ENCODE measurements around the gene IVNS1ABP.

The IVNS1ABP gene

DNA sequence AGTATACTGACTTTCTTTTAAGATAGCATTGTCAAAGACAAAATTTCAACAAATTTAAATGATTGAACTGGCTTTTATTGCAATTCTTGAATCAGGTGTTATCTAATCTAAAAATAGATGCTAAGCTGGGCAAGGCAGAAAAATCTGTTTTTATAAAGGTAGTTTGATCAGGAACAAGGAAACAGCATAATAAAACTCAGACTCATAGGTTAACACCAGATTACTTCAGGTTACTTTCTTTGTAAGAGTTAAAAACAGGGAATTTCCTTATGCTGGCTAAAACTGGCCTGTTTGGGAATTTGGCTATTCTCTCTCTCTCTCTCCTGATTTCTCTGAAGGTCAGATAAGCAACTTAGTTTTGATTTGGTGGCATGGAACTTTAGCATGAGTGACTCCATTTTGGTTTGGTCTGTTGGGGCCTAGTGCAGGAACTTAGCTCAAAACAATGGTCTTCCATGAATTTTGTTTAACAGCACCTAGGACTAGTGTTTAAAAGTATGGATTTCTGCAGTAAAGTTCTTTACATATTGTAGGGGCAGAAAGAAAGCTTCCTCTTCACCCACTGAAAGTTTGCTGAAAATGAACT, 24.2 kb upstream of the IVNS1ABP start:
- DNase-seq (ENCODE audit: extremely low read depth, insufficient read length) = no peak
- TF ChIP-seq, protein P1, sequence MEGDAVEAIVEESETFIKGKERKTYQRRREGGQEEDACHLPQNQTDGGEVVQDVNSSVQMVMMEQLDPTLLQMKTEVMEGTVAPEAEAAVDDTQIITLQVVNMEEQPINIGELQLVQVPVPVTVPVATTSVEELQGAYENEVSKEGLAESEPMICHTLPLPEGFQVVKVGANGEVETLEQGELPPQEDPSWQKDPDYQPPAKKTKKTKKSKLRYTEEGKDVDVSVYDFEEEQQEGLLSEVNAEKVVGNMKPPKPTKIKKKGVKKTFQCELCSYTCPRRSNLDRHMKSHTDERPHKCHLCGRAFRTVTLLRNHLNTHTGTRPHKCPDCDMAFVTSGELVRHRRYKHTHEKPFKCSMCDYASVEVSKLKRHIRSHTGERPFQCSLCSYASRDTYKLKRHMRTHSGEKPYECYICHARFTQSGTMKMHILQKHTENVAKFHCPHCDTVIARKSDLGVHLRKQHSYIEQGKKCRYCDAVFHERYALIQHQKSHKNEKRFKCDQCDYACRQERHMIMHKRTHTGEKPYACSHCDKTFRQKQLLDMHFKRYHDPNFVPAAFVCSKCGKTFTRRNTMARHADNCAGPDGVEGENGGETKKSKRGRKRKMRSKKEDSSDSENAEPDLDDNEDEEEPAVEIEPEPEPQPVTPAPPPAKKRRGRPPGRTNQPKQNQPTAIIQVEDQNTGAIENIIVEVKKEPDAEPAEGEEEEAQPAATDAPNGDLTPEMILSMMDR (IDR thresholded peaks at IDR 0.05; ENCODE audit: insufficient read depth, low read length, poor library complexity, severe bottlenecking) = no peak
- Histone ChIP-seq H3K4me3 (replicated peaks; ENCODE audit: low read depth, low read length) (no peak overlapping the region), H3K27me3 (replicated peaks; ENCODE audit: control insufficient read depth, insufficient read depth, low read length) (no peaks in the 10 kb centered on the region), H3K36me3 (ENCODE audit: control insufficient read depth, insufficient read depth, low read length) (no peaks in the 10 kb centered on the region)

GRCh38 chr1:185338719-185339622, 21.9 kb upstream of the IVNS1ABP start:
- H3K27me3 ChIP-seq (replicated peaks; ENCODE audit: control insufficient read depth, insufficient read depth, low read length) = no peaks in the 10 kb centered on the region
- H3K36me3 ChIP-seq (ENCODE audit: control insufficient read depth, insufficient read depth, low read length) = no peaks in the 10 kb centered on the region
- DNase-seq (ENCODE audit: extremely low read depth, insufficient read length) = peak; percentile 67
- TF ChIP-seq, protein P1 (IDR thresholded peaks at IDR 0.05; ENCODE audit: insufficient read depth, low read length, poor library complexity, severe bottlenecking) = no peak
- H3K4me3 ChIP-seq (replicated peaks; ENCODE audit: low read depth, low read length) = no peak overlapping the region

GRCh38 chr1:185337246-185337645, 20.2 kb upstream of the IVNS1ABP start:
- DNase-seq (ENCODE audit: extremely low read depth, insufficient read length) = no peak
- TF ChIP-seq, protein P1 (IDR thresholded peaks at IDR 0.05; ENCODE audit: insufficient read depth, low read length, poor library complexity, severe bottlenecking) = no peak
- Histone ChIP-seq H3K27me3 (replicated peaks; ENCODE audit: control insufficient read depth, insufficient read depth, low read length) (no peaks in the 10 kb centered on the region), H3K4me3 (replicated peaks; ENCODE audit: low read depth, low read length) (no peak overlapping the region), H3K36me3 (ENCODE audit: control insufficient read depth, insufficient read depth, low read length) (no peaks in the 10 kb centered on the region)

- DNase-seq (ENCODE audit: extremely low read depth, insufficient read length) = no peak
- TF ChIP-seq, protein P1 (IDR thresholded peaks at IDR 0.05; ENCODE audit: insufficient read depth, low read length, poor library complexity, severe bottlenecking) = no peak
- no peaks in the 10 kb centered on the region for H3K36me3 ChIP-seq (ENCODE audit: control insufficient read depth, insufficient read depth, low read length)
- H3K27me3 ChIP-seq (replicated peaks; ENCODE audit: control insufficient read depth, insufficient read depth, low read length) = no peaks in the 10 kb centered on the region
- H3K4me3 ChIP-seq (replicated peaks; ENCODE audit: low read depth, low read length) = no peak overlapping the region
Observed at GRCh38 chr1:185334182-185334581, 17.1 kb upstream of the IVNS1ABP start.

DNA sequence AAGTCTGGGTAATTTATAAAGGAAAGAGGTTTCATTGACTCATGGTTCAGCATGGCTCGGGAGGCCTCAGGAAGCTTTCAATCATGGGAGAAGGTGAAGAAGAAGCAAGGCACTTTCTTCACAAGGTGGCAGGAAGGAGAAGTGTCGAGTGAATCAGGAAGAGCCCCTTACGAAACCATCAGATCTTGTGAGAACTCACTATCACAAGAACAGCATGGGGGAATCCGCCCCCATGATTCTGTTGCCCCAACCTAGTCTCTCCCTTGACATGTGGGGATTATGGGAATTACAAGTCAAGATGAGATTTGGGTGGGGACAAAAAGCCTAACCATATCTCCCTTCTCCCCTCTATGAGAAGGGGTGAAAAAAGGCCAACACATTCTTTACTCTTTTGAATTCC, 11.2 kb upstream of the IVNS1ABP start:
- TF ChIP-seq, protein P1 (IDR thresholded peaks at IDR 0.05; ENCODE audit: insufficient read depth, low read length, poor library complexity, severe bottlenecking) = no peak
- DNase-seq (ENCODE audit: extremely low read depth, insufficient read length) = no peak
- H3K4me3 ChIP-seq (replicated peaks; ENCODE audit: low read depth, low read length) = no peak overlapping the region
- no peaks in the 10 kb centered on the region for H3K36me3 ChIP-seq (ENCODE audit: control insufficient read depth, insufficient read depth, low read length)
- no peaks in the 10 kb centered on the region for H3K27me3 ChIP-seq (replicated peaks; ENCODE audit: control insufficient read depth, insufficient read depth, low read length)

Data from GM06990 (cell line).